ENCODE measurements around the gene SPRY4. TPM values are rescaled to one million over a fixed set of nuclear protein-coding genes. Genes with fewer than 3 reads are reported as not detected.

SPRY4 gene
- total RNA-seq, 1 experiment from 2014 or later: 7.7 TPM

GRCh38 chr5:142295960-142296860, 28.6 kb downstream of the SPRY4 start:
- H3K27me3 ChIP-seq (replicated peaks; ENCODE audit: control insufficient read depth, insufficient read depth, low read length): no peaks in the 10 kb centered on the region
- CTCF ChIA-PET: no interaction called here
- Mint-ChIP-seq H3K4me3 (ENCODE audit: unreplicated experiment) (no peak overlapping the region), H3K9me3 (ENCODE audit: unreplicated experiment) (no peaks in the 10 kb centered on the region), H3K36me3 (ENCODE audit: insufficient read depth, unreplicated experiment) (peaks cover 5% of the 10 kb centered on the region), H3K27me3 (ENCODE audit: insufficient read depth, unreplicated experiment) (no peaks in the 10 kb centered on the region), H3K4me1 (ENCODE audit: low read depth, unreplicated experiment) (peaks cover 12% of the 10 kb centered on the region), H3K27ac (ENCODE audit: unreplicated experiment) (no peak overlapping the region)
- TF ChIP-seq CTCF (IDR thresholded peaks at IDR 0.05; ENCODE audit: insufficient read depth in 1 of 2, low read depth in 1 of 2, low read length in 1 of 2, severe bottlenecking in 1 of 2, unreplicated experiment in 1 of 2): no peak
- POLR2A ChIA-PET: no interaction called here
- no peaks in the 10 kb centered on the region for H3K9me3 ChIP-seq
- BruUV-seq (replicated peaks): no TSS peak
- no peak overlapping the region for H3K4me3 ChIP-seq (ENCODE audit: low read depth, low read length)
- no peak for DNase-seq
- no peaks in the 10 kb centered on the region for H3K4me1 ChIP-seq
- intact Hi-C loops (cut with micrococcal nuclease; ENCODE audit: unreplicated experiment): no loop called here
- no peaks in the 10 kb centered on the region for H3K36me3 ChIP-seq (ENCODE audit: control insufficient read depth, insufficient read depth, low read length)

GRCh38 chr5:142295084-142295758, 29.6 kb downstream of the SPRY4 start:
- Mint-ChIP-seq H3K36me3 (ENCODE audit: insufficient read depth, unreplicated experiment) (peaks cover 5% of the 10 kb centered on the region), H3K27ac (ENCODE audit: unreplicated experiment) (no peak overlapping the region), H3K4me1 (ENCODE audit: low read depth, unreplicated experiment) (peaks cover 12% of the 10 kb centered on the region), H3K27me3 (ENCODE audit: insufficient read depth, unreplicated experiment) (no peaks in the 10 kb centered on the region), H3K9me3 (ENCODE audit: unreplicated experiment) (no peaks in the 10 kb centered on the region), H3K4me3 (ENCODE audit: unreplicated experiment) (no peak overlapping the region)
- H3K4me3 ChIP-seq (ENCODE audit: low read depth, low read length): no peak overlapping the region
- BruUV-seq (replicated peaks): no TSS peak
- H3K36me3 ChIP-seq (ENCODE audit: control insufficient read depth, insufficient read depth, low read length): no peaks in the 10 kb centered on the region
- no peak for TF ChIP-seq CTCF (IDR thresholded peaks at IDR 0.05; ENCODE audit: insufficient read depth in 1 of 2, low read depth in 1 of 2, low read length in 1 of 2, severe bottlenecking in 1 of 2, unreplicated experiment in 1 of 2)
- CTCF ChIA-PET: interaction anchor here (0.6 kb wide), 1 partner anchor 361 kb away, joined by 3 read pairs; no protein-coding TSS in a partner anchor
- POLR2A ChIA-PET: no interaction called here
- H3K27me3 ChIP-seq (replicated peaks; ENCODE audit: control insufficient read depth, insufficient read depth, low read length): no peaks in the 10 kb centered on the region
- no peaks in the 10 kb centered on the region for H3K9me3 ChIP-seq
- no peaks in the 10 kb centered on the region for H3K4me1 ChIP-seq
- intact Hi-C loops (cut with micrococcal nuclease; ENCODE audit: unreplicated experiment): no loop called here
- DNase-seq: no peak

GRCh38 chr5:142293486-142293885, 31.3 kb downstream of the SPRY4 start:
- no peak overlapping the region for H3K4me3 ChIP-seq (ENCODE audit: low read depth, low read length)
- no peaks in the 10 kb centered on the region for H3K9me3 ChIP-seq
- peaks cover 12% of the 10 kb centered on the region for H3K4me1 Mint-ChIP-seq (ENCODE audit: low read depth, unreplicated experiment)
- no peak overlapping the region for H3K4me3 Mint-ChIP-seq (ENCODE audit: unreplicated experiment)
- no peak for TF ChIP-seq CTCF (IDR thresholded peaks at IDR 0.05; ENCODE audit: insufficient read depth in 1 of 2, low read depth in 1 of 2, low read length in 1 of 2, severe bottlenecking in 1 of 2, unreplicated experiment in 1 of 2)
- no peaks in the 10 kb centered on the region for H3K4me1 ChIP-seq
- ChIA-PET CTCF (no interaction called here), POLR2A (no interaction called here)
- no peaks in the 10 kb centered on the region for H3K27me3 ChIP-seq (replicated peaks; ENCODE audit: control insufficient read depth, insufficient read depth, low read length)
- BruUV-seq (replicated peaks): no TSS peak
- no peaks in the 10 kb centered on the region for H3K36me3 ChIP-seq (ENCODE audit: control insufficient read depth, insufficient read depth, low read length)
- no peaks in the 10 kb centered on the region for H3K9me3 Mint-ChIP-seq (ENCODE audit: unreplicated experiment)
- no peak for DNase-seq
- intact Hi-C loops (cut with micrococcal nuclease; ENCODE audit: unreplicated experiment): no loop called here
- no peak overlapping the region for H3K27ac Mint-ChIP-seq (ENCODE audit: unreplicated experiment)
- H3K36me3 Mint-ChIP-seq (ENCODE audit: insufficient read depth, unreplicated experiment): peaks cover 5% of the 10 kb centered on the region
- H3K27me3 Mint-ChIP-seq (ENCODE audit: insufficient read depth, unreplicated experiment): no peaks in the 10 kb centered on the region
